ENCODE data around the gene TBC1D8B. TPM values are rescaled to one million over a fixed set of nuclear protein-coding genes. Genes with fewer than 3 reads are reported as not detected.

Gene TBC1D8B
- total and polyA plus RNA-seq, 2 of the 13 experiments (the other 11 are each of a cell fraction or from before 2014, with no cell fraction given) = 6.2 to 7.2 TPM

GRCh38 chrX:106889468-106889867 lies 87.0 kb downstream of the TBC1D8B start:
- no TSS peak for BruUV-seq (replicated peaks)
- H3K27me3 ChIP-seq (ENCODE audit: control insufficient read depth in 1 of 2, insufficient read depth in 2 of 2, low read length in 2 of 2) = no peaks in the 10 kb centered on the region
- in situ Hi-C loops (cut with HindIII; ENCODE audit: extremely low pct_ligation_motif_present, low pct_unique_long_range_greater_than_20kb) (no loop called here), intact Hi-C loops (cut with micrococcal nuclease; ENCODE audit: unreplicated experiment) (no loop called here)
- ATAC-seq (no peak), DNase-seq (ENCODE audit: low spot score) (no peak), FAIRE-seq (no peak)
- H3K27ac ChIP-seq (ENCODE audit: extremely low read length, insufficient read depth, low read length) = no peak overlapping the region
- ChIA-PET POLR2A (no interaction called here), CTCF (ENCODE audit: low intra/inter-chr PET ratio, low total read pairs) (no interaction called here)
- H3K4me3 ChIP-seq (replicated peaks in 1 of 3; ENCODE audit: insufficient read depth in 1 of 3, low read depth in 2 of 3, low read length in 3 of 3) = no peak overlapping the region
- H3K79me2 ChIP-seq (ENCODE audit: insufficient read depth, low read length) = no peaks in the 10 kb centered on the region
- TF ChIP-seq E2F1 (CRISPR knock-in tag; IDR thresholded peaks at IDR 0.05) = no peak
- TF ChIP-seq GLMP (CRISPR knock-in tag; IDR thresholded peaks at IDR 0.05; ENCODE audit: borderline replicate concordance) = no peak
- no peak for TF ChIP-seq PLSCR1 (CRISPR knock-in tag; IDR thresholded peaks at IDR 0.05; ENCODE audit: borderline replicate concordance)
- no peak for TF ChIP-seq ZNF432 (CRISPR knock-in tag; IDR thresholded peaks at IDR 0.05; ENCODE audit: borderline replicate concordance)
- no peak for TF ChIP-seq ZNF563 (CRISPR knock-in tag; IDR thresholded peaks at IDR 0.05)
- TF ChIP-seq ZNF562 (CRISPR knock-in tag; IDR thresholded peaks at IDR 0.05; ENCODE audit: borderline replicate concordance) = no peak
- TF ChIP-seq MAX (IDR thresholded peaks at IDR 0.05) = no peak
- TF ChIP-seq PATZ1 (CRISPR knock-in tag; IDR thresholded peaks at IDR 0.05) = no peak
- TF ChIP-seq SOX13 (IDR thresholded peaks at IDR 0.05) = no peak
- no peak for TF ChIP-seq SOX13 (CRISPR knock-in tag; conservative IDR thresholded peaks at IDR 0.05 in 1 of 2, IDR thresholded peaks at IDR 0.05 in 1 of 2)
- TF ChIP-seq NFAT5 (CRISPR knock-in tag; IDR thresholded peaks at IDR 0.05) = no peak
- no peak for TF ChIP-seq SPEN (CRISPR knock-in tag; IDR thresholded peaks at IDR 0.05; ENCODE audit: low read depth)
- H4K20me1 ChIP-seq (ENCODE audit: insufficient read depth, low read length) = no peaks in the 10 kb centered on the region
- 83% methylated on average over 1 of the region's 1 CpG for WGBS (ENCODE audit: low lambda C conversion rate)
- H3K9ac ChIP-seq (ENCODE audit: insufficient read depth, low read depth, low read length) = no peak overlapping the region
- H2AFZ ChIP-seq (ENCODE audit: low read length) = no peak overlapping the region
- H3K9me3 ChIP-seq (ENCODE audit: low read length) = no peaks in the 10 kb centered on the region
- H3K4me2 ChIP-seq (ENCODE audit: low read depth, low read length) = no peak overlapping the region
- no peaks in the 10 kb centered on the region for H3K36me3 ChIP-seq (replicated peaks in 1 of 2; ENCODE audit: control insufficient read depth in 1 of 2, insufficient read depth in 2 of 2, low read length in 2 of 2)
- H3K4me1 ChIP-seq (ENCODE audit: insufficient read depth, low read length) = peaks cover under 1% of the 10 kb centered on the region; the same call in 1 of the 2 replicates

All from HepG2 (cell line).